Renal cortex interstitium (tissue), 11 donors: ENCODE data around the gene SYNGR1. TPM values are rescaled to one million over a fixed set of nuclear protein-coding genes. Genes with fewer than 3 reads are reported as not detected.
"Not testable (repeated sequence)": the region's sequence is repeated elsewhere in the genome, so short reads cannot be mapped to it uniquely, and the experiment has no call there.

Source experiments
- DNase-seq, 11 donors: peaks; one replicate each; pipeline ENCODE4 v3.0.0-alpha.2; 2013; ENCODE audit warnings: low read depth in 9 of 11, low spot score in 4 of 11; ENCODE audit errors: extremely low read depth in 1 of 11
- polyA plus RNA-seq, 3 donors: library from polyadenylated mRNA; unstranded; fragments of 120-200 nt; gene quantifications; one replicate each; pipeline ENCODE4 v1.2.1, GENCODE V29; 2013; ENCODE audit not compliant: insufficient read length in 3 of 3

The SYNGR1 gene
- polyA plus RNA-seq, 3 donors: 15.7 to 28.4 (median 23.7) TPM

GRCh38 chr22:39382410-39382809, 32.6 kb downstream of the SYNGR1 start:
- no peak for DNase-seq

- DNase-seq: no peak
These were observed 34.2 kb downstream of the SYNGR1 start for GRCh38 chr22:39383841-39384625.

GRCh38 chr22:39384750-39385480, 35.1 kb downstream of the SYNGR1 start:
- DNase-seq: no peak

GRCh38 chr22:39388261-39389011, 38.6 kb downstream of the SYNGR1 start:
- DNase-seq: peak; percentile 68 to 89 (median 83)

GRCh38 chr22:39389420-39389819, 39.6 kb downstream of the SYNGR1 start:
- no peak for DNase-seq

GRCh38 chr22:39392341-39392948, 42.7 kb downstream of the SYNGR1 start:
- DNase-seq: no peak

GRCh38 chr22:39395936-39396796, 46.4 kb downstream of the SYNGR1 start:
- DNase-seq: no peak

GRCh38 chr22:39396797-39397195, 47.0 kb downstream of the SYNGR1 start:
- no peak for DNase-seq

- DNase-seq: no peak
These were observed 51.5 kb downstream of the SYNGR1 start for GRCh38 chr22:39401301-39401631.

GRCh38 chr22:39405346-39406085, 55.7 kb downstream of the SYNGR1 start:
- DNase-seq: peak in 4 of 11 donors; percentile 21 to 48 (median 43)

GRCh38 chr22:39408173-39408572, 58.4 kb downstream of the SYNGR1 start:
- no peak for DNase-seq

- DNase-seq: no peak
These were observed 59.0 kb downstream of the SYNGR1 start for GRCh38 chr22:39408807-39409206.

GRCh38 chr22:39409516-39410029, 59.8 kb downstream of the SYNGR1 start:
- DNase-seq: no peak

- no peak for DNase-seq
These were observed 60.5 kb downstream of the SYNGR1 start for GRCh38 chr22:39410264-39410663.

- not testable (repeated sequence) for DNase-seq
These were observed 62.1 kb downstream of the SYNGR1 start for GRCh38 chr22:39411828-39412365.

GRCh38 chr22:39413204-39413603, 63.4 kb downstream of the SYNGR1 start:
- not testable (repeated sequence) for DNase-seq

GRCh38 chr22:39414377-39414776, 64.6 kb downstream of the SYNGR1 start:
- DNase-seq: no peak
